Kidney tubule cell (primary cell): Measurements from ENCODE around the gene SLC49A3.
A peak's percentile ranks its signal among the peaks of the same experiment; 100 is the strongest.
"Not testable (repeated sequence)": the region's sequence is repeated elsewhere in the genome, so short reads cannot be mapped to it uniquely, and the experiment has no call there.

Experiments
- DNase-seq: peaks from one replicate; pipeline ENCODE4 v3.0.0-alpha.2; 2018; ENCODE audit warnings: low spot score

SLC49A3 gene

GRCh38 chr4:722169-722725, 33.3 kb upstream of the SLC49A3 start:
- no peak for DNase-seq

- peak; percentile 33 for DNase-seq
Observed at GRCh38 chr4:721261-722168, 32.6 kb upstream of the SLC49A3 start.

GRCh38 chr4:720111-720860, 31.3 kb upstream of the SLC49A3 start:
- DNase-seq = no peak

GRCh38 chr4:718460-718859, 29.5 kb upstream of the SLC49A3 start:
- no peak for DNase-seq

GRCh38 chr4:717601-718320, 28.8 kb upstream of the SLC49A3 start:
- no peak for DNase-seq

- no peak for DNase-seq
Observed at GRCh38 chr4:714087-714486, 25.1 kb upstream of the SLC49A3 start.

- no peak for DNase-seq
Observed at GRCh38 chr4:712916-713632, 24.1 kb upstream of the SLC49A3 start.

- no peak for DNase-seq
Observed at GRCh38 chr4:712093-712492, 23.1 kb upstream of the SLC49A3 start.

- no peak for DNase-seq
Observed at GRCh38 chr4:710916-711315, 22.0 kb upstream of the SLC49A3 start.

- no peak for DNase-seq
Observed at GRCh38 chr4:710116-710515, 21.2 kb upstream of the SLC49A3 start.

- no peak for DNase-seq
Observed at GRCh38 chr4:709348-709747, 20.4 kb upstream of the SLC49A3 start.

- DNase-seq = no peak
Observed at GRCh38 chr4:708631-708933, 19.6 kb upstream of the SLC49A3 start.

GRCh38 chr4:707929-708630, 19.1 kb upstream of the SLC49A3 start:
- DNase-seq = no peak

GRCh38 chr4:706834-707598, 18.1 kb upstream of the SLC49A3 start:
- DNase-seq = no peak

GRCh38 chr4:706083-706633, 17.2 kb upstream of the SLC49A3 start:
- DNase-seq = not testable (repeated sequence)

GRCh38 chr4:705278-706082, 16.5 kb upstream of the SLC49A3 start, which contains the start of gene PCGF3:
TSS of gene PCGF3 (plus strand) at chr4:705832. CDS start at chr4:733681, 27,849 bp downstream.
- peak; percentile 95 for DNase-seq

- no peak for DNase-seq
Observed at GRCh38 chr4:704971-705277, 16.0 kb upstream of the SLC49A3 start.

GRCh38 chr4:704198-704891, 15.4 kb upstream of the SLC49A3 start:
- no peak for DNase-seq
